Measurements from ENCODE around the gene C4B.
"Not testable (repeated sequence)": the region's sequence is repeated elsewhere in the genome, so short reads cannot be mapped to it uniquely, and the experiment has no call there.

C4B gene

DNA sequence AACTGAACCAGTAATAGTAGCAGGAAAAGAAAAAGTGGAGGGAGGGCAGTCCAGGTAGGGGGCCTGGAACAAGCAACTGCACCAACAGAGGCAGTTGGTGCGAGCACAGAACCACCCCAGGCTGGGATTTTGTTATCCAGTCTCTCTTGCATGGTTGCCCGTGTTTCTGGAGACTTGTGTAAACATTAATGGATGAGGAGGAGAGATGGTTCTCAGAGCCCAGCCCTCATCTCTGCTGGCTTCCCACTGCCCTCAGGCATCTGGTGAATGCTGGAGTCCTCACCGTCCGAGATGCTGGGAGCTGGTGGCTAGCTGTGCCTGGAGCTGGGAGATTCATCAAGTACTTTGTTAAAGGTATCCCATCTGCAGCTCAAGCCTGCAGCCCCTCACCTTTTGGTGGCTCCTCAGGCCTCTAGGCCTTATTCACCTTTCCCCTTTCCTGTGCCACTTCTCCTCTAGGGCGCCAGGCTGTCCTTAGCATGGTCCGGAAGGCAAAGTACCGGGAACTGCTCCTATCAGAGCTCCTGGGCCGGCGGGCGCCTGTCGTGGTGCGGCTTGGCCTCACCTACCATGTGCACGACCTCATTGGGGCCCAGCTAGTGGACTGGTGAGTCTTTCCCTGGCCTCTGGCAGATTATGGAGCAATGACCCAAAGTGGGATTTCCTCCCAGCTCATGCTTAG, 34.3 kb upstream of the C4B start:
- not testable (repeated sequence) for DNase-seq (ENCODE audit: extremely low spot score, insufficient read length, low read depth); FAIRE-seq

DNA sequence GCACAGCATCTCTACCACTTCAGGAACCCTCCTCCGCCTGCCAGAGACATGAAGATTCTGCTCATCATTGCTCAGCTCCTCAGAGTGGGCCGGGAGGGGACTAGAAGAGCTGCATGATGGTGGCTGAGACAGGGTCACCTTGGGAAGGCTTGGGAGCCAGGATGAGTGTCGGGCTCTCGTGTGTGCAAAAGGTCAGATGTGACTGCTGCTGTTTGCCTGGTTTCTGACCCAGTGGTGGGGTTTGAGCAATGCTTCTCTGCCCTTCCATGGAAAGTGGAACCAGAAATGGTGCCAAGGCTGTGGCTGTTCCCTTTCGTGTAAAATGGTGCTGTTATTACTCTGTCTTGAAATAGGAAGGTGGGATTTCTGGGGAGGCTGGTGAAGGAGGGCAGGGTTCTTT, 33.6 kb upstream of the C4B start:
- not testable (repeated sequence) for FAIRE-seq; DNase-seq (ENCODE audit: extremely low spot score, insufficient read length, low read depth)

DNA sequence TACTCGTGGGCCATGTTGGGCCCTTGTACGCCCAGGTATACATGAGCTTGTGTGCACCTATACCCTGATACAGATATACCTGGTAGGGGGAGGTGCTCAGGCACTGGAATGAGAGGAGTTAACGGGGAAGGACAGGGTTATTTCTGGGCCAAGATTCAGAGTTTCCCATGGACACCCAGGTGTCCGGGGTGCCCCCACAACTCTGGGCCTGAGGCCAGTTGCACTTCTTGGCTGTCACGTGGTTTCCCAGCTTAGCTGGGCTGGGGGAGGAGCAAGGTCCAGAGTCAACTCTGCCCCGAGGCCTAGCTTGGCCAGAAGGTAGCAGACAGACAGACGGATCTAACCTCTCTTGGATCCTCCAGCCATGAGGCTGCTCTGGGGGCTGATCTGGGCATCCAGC, 32.9 kb upstream of the C4B start, which contains the start of gene C4A:
C4A (plus strand) TSS at position 314 of the 400 bp plus-strand sequence; CDS start at position 365, 51 bp downstream.
- DNase-seq (ENCODE audit: extremely low spot score, insufficient read length, low read depth); FAIRE-seq: not testable (repeated sequence)

DNA sequence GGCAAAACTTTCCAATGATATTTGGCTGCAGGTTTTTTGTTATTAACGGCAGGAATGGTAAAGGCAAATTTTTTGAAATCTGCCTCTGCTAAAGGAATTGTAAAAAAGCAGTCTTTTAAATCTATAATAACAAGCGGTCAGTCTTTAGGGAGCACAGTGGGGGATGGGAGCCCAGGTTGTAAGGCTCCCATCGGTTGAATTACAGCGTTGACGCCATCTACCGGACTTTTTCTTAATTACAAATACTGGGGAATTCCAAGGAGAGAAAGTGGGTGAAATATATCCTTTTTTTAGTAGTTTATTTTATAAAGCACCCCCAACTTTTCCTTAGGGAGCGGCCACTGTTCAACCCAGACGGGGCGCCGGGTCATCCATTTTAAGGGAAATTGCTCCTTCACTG, 25.2 kb upstream of the C4B start:
- not testable (repeated sequence) for DNase-seq (ENCODE audit: extremely low spot score, insufficient read length, low read depth); FAIRE-seq

DNA sequence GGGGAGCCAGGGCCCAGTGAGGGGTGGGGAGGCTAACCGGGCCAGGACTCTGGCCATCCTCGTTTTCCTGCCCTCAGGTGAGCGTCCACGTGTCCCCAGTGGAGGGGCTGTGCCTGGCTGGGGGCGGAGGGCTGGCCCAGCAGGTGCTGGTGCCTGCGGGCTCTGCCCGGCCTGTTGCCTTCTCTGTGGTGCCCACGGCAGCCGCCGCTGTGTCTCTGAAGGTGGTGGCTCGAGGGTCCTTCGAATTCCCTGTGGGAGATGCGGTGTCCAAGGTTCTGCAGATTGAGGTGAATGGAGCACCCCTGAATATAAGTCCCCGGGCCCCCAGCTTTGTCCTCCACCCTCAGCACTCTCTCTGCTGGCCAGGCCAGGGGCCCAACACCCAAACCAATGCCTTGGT, 20.2 kb upstream of the C4B start:
- FAIRE-seq; DNase-seq (ENCODE audit: extremely low spot score, insufficient read length, low read depth): not testable (repeated sequence)

DNA sequence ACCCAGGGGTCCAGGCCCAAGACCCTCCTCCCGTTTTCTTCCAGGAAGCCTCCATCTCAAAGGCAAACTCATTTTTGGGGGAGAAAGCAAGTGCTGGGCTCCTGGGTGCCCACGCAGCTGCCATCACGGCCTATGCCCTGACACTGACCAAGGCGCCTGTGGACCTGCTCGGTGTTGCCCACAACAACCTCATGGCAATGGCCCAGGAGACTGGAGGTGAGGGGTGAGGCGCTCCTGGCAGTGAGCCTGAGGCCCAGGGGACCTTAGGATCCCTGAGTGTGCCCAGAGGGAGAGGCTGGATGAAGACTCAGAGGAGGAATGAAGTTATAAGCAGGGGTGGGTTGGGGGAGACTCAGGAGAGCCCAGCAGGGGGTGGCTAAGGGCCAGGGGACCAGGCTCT, 18.2 kb upstream of the C4B start:
- DNase-seq (ENCODE audit: extremely low spot score, insufficient read length, low read depth); FAIRE-seq: not testable (repeated sequence)

DNA sequence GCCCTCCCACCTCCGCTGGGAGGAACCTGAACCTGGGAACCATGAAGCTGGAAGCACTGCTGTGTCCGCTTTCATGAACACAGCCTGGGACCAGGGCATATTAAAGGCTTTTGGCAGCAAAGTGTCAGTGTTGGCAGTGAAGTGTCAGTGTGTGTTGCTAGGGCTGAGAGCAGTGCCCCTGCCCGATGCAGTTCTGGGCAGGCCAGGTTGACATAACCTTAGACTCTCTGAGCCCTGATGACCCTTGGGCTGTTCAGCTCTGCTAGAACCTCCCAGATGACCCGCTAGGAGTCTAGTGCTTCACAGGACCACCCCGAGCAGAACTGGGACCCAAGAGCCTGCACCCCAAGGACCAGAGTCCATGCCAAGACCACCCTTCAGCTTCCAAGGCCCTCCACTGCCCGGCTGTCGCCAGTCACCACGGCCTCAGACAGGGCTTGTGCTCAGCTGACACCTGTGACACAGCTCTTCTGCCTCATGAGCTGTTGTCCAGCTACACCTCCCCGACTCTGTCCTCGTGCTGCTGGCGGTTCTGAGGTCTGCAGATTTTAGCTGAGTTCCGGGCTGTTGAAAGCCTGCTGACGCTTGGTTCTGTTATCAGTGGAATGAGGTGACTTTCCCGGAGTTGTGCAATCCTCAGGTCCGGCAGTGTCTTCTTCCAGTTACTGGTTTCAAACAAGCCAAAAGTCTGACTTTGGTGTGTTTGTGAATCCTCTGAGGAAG, 11.9 kb upstream of the C4B start:
- FAIRE-seq; DNase-seq (ENCODE audit: extremely low spot score, insufficient read length, low read depth): not testable (repeated sequence)

DNA sequence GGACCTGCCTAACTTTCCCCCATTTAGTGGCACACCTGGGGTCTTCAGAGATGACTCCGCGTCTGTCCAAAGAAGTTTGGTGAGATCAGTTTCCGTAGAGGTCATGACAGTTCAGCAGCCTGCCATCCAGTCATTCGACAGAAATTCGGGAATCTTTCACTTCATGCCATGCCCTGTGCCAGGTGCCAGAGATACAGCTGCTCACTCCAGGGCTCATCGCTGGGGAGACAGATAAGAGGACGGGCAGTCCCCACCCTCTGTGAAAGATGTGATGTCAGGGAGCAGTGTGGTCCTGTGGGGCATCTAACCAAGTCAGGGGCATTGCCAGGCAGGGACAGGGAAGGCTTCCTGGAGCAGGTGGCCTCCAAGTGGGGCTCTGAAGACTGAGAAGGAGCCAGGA, 11.3 kb upstream of the C4B start:
- not testable (repeated sequence) for DNase-seq (ENCODE audit: extremely low spot score, insufficient read length, low read depth); FAIRE-seq

DNA sequence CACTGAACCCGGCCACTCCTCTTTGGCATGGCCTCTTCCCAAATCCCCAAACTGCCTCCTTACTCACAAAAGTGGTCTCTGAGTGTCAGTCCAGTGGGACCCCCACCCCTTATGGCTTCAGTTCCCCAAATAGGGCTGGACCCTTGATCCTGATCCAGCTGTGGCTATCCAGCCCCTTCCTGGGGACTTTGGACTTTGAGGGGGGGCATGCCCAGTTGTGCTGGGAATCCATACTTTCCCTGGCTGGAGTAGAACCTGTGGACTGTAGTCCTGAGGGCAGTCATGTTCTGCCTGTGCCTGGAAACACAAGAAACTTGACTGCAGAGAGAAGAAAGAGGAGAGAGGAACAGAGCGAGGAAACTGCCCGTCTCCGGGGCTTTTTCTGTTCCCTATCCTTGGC, 10.2 kb upstream of the C4B start:
- not testable (repeated sequence) for DNase-seq (ENCODE audit: extremely low spot score, insufficient read length, low read depth); FAIRE-seq

DNA sequence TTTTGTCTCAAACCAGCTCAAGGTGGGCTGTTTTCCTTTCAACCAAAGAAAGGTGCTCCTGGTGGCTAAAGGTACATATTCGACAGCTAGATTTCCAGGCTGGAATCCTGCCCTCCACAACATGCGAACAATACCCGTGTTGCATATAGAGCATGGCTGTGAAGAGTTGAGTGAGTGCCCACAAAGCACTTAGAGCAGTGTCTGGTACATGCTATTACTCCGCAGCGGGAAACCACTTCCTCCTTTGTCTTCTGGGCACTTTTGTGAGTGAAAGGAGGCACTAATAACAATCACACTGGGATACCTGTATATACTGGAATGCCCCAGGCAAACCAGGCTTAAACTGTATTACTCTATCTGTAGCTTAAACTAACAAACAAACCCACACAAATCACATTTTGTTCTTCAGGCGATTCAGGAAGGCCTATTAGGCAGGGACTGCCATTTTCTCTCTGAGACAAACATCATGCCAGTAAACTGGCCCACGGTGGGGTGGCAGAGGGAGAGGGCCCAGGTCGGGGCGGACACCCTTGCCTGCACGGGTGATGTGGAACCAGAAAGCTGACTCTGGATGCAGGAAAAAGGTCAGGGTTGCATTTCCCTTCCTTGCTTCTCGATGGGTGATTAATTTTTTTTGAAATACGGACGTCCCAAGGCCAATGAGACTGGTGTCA, 9.6 kb upstream of the C4B start:
- DNase-seq (ENCODE audit: extremely low spot score, insufficient read length, low read depth) = not testable (repeated sequence)
- peak; percentile 36 for FAIRE-seq

DNA sequence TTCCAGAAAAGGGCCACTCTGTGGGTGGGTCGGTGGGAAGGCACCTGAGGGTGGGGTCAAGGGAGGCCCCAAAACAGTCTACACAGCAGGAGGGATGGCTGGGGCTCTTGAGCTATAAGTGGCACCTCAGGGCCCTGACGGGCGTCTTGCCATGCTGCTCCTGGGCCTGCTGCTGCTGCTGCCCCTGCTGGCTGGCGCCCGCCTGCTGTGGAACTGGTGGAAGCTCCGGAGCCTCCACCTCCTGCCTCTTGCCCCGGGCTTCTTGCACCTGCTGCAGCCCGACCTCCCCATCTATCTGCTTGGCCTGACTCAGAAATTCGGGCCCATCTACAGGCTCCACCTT, 9.1 kb upstream of the C4B start:
- FAIRE-seq; DNase-seq (ENCODE audit: extremely low spot score, insufficient read length, low read depth): not testable (repeated sequence)

DNA sequence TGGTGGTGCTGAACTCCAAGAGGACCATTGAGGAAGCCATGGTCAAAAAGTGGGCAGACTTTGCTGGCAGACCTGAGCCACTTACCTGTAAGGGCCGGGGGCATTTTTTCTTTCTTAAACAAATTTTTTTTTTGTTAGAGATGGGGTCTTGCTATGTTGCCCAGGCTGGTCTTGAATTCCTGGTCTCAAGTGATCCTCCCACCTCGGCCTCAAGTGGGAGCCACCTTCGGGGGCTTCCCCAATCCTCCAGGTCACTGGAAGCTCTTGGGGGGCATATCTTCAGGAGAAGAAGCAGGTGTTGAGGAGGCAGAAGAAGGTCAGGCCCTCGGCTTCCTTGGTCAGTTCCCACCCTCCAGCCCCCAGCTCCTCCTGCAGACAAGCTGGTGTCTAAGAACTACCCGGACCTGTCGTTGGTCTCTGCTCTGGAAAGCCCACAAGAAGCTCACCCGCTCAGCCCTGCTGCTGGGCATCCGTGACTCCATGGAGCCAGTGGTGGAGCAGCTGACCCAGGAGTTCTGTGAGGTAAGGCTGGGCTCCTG, 8.5 kb upstream of the C4B start:
- not testable (repeated sequence) for DNase-seq (ENCODE audit: extremely low spot score, insufficient read length, low read depth); FAIRE-seq

DNA sequence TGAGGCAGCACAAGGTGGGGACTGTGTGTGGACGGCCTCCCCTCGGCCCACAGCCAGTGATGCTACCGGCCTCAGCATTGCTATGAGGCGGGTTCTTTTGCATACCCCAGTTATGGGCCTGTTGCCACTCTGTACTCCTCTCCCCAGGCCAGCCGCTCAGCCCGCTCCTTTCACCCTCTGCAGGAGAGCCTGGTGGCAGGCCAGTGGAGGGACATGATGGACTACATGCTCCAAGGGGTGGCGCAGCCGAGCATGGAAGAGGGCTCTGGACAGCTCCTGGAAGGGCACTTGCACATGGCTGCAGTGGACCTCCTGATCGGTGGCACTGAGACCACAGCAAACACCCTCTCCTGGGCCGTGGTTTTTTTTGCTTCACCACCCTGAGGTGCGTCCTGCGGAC, 7.5 kb upstream of the C4B start:
- not testable (repeated sequence) for FAIRE-seq; DNase-seq (ENCODE audit: extremely low spot score, insufficient read length, low read depth)

DNA sequence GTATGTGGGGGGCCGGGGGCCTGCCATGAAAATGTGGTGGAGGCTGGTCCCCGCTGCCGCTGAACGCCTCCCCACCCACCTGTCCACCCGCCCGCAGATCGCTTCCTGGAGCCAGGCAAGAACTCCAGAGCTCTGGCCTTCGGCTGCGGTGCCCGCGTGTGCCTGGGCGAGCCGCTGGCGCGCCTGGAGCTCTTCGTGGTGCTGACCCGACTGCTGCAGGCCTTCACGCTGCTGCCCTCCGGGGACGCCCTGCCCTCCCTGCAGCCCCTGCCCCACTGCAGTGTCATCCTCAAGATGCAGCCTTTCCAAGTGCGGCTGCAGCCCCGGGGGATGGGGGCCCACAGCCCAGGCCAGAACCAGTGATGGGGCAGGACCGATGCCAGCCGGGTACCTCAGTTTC, 6.6 kb upstream of the C4B start:
- not testable (repeated sequence) for DNase-seq (ENCODE audit: extremely low spot score, insufficient read length, low read depth); FAIRE-seq

DNA sequence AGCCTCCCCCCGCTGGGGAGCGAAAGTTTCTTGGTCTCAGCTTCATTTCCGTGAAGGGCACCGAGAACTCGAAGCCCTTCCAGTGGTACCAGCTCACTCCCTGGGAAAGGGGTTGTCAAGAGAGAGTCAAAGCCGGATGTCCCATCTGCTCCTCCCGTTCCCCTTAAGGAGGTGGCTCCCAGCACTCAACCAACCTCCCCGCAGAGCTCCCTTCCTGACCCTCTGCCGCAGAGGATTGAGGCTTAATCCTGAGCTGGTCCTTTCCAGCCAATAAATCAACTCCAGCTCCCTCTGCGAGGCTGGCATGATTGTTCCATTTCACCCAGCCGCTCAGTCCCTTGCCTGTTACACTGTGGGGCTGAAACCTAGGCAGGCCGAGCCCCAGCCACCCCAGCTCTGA, 6.0 kb upstream of the C4B start:
- not testable (repeated sequence) for DNase-seq (ENCODE audit: extremely low spot score, insufficient read length, low read depth); FAIRE-seq

DNA sequence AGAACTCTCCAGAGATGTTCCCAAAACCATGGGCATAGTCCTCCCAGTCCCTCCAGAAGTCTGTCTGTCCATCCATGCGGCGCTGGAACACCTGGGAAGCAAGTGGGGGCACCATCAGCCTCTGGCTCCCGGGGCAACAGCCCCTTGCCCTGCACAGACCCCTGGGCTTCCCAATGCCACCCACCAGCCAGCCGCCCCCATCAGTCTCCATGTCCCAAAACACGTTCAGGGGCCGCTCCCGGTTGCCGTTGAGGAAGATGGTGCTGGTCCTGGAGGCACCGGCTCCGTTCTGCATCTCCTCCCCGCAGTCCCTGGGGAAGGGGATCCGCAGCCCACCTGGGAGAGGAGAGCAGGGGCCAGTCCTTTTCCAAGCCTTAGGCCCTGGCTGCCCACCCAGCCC, 5.1 kb upstream of the C4B start:
- not testable (repeated sequence) for FAIRE-seq; DNase-seq (ENCODE audit: extremely low spot score, insufficient read length, low read depth)

DNA sequence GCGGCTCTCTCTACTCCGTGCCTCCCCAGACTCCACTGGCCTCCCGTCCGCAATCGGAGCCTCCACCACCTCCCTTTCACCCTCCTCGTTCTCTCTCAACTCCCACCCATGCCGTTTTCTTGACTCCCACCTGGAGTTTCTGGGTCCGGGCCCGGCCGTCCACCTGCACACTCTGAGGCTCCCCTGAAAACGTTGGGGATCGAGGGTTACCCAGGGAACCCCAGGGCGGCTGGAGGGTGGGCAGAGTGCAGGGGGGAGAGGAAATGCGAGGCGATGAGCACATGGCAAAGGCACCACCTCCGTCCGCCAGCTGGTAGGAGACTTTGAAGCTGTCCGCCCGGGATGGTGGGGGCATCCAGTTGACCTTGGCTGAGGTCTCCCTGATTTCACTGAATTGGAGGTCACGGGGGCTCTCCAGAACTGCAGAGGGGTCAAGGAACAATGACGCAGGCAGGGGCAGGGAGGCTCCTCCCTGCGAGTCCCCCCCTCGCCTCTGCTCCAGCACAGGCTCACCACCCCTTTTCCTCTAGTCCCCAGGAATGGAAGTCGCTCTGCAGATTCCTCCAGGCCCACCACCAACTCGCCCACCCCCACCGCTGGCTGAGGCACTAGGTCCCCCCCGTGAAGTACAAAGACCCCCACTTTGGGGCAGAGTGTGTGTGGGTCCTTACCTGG, 3.6 kb upstream of the C4B start:
- DNase-seq (ENCODE audit: extremely low spot score, insufficient read length, low read depth); FAIRE-seq: not testable (repeated sequence)

DNA sequence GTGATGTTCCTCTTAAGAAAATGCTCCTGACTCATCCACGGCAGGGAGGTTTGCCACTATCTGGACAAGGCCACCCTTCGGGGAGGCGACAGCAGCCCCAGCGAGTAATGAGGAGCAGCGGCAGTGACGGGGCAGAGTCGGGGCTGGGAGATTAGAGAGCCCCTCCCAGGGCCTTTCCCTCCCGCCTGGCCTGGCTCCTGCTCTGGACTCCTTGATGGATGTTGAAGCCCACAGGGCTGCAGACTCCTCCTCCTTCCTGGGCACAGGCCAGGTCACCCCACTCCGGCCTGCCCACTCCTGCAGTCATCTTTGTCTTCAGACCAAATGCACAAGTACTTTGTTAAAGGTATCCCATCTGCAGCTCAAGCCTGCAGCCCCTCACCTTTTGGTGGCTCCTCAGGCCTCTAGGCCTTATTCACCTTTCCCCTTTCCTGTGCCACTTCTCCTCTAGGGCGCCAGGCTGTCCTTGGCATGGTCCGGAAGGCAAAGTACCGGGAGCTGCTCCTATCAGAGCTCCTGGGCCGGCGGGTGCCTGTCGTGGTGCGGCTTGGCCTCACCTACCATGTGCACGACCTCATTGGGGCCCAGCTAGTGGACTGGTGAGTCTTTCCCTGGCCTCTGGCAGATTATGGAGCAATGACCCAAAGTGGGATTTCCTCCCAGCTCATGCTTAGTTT, 1.5 kb upstream of the C4B start:
- not testable (repeated sequence) for FAIRE-seq; DNase-seq (ENCODE audit: extremely low spot score, insufficient read length, low read depth)

DNA sequence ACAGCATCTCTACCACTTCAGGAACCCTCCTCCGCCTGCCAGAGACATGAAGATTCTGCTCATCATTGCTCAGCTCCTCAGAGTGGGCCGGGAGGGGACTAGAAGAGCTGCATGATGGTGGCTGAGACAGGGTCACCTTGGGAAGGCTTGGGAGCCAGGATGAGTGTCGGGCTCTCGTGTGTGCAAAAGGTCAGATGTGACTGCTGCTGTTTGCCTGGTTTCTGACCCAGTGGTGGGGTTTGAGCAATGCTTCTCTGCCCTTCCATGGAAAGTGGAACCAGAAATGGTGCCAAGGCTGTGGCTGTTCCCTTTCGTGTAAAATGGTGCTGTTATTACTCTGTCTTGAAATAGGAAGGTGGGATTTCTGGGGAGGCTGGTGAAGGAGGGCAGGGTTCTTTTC, 857 bp upstream of the C4B start:
- FAIRE-seq; DNase-seq (ENCODE audit: extremely low spot score, insufficient read length, low read depth): not testable (repeated sequence)
